ENCODE measurements around the gene USP32.

The USP32 gene

DNA sequence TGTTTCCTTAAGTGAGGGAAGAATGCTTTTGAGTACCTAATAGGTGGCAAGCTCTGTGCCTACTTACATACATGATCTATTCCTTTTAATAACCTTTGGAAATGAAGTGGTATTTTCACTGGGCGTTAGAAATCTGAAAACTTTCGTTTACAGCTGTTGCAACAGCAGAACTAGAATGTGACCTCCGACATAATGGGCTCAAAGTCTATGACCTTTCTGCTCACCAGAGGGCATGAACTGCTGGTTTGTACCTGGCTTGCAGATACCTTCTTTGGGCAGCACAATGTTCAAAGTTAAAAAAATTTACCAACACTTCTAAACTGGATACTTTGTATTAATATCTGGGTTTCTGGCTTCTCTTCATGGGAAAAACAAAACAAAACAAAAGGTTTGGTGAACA is 217.9 kb downstream of the USP32 start:
- TF ChIP-seq, protein P1, sequence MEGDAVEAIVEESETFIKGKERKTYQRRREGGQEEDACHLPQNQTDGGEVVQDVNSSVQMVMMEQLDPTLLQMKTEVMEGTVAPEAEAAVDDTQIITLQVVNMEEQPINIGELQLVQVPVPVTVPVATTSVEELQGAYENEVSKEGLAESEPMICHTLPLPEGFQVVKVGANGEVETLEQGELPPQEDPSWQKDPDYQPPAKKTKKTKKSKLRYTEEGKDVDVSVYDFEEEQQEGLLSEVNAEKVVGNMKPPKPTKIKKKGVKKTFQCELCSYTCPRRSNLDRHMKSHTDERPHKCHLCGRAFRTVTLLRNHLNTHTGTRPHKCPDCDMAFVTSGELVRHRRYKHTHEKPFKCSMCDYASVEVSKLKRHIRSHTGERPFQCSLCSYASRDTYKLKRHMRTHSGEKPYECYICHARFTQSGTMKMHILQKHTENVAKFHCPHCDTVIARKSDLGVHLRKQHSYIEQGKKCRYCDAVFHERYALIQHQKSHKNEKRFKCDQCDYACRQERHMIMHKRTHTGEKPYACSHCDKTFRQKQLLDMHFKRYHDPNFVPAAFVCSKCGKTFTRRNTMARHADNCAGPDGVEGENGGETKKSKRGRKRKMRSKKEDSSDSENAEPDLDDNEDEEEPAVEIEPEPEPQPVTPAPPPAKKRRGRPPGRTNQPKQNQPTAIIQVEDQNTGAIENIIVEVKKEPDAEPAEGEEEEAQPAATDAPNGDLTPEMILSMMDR (IDR thresholded peaks at IDR 0.05; ENCODE audit: control extremely low read depth, extremely low read depth, low read depth, missing control alignments), result no peak
- CTCF ChIA-PET, result interaction anchor here (0.9 kb wide), 1 partner anchor 9 kb away, joined by 3 read pairs; no protein-coding TSS in a partner anchor
- DNase-seq (ENCODE audit: extremely low spot score), result no peak
- POLR2A ChIA-PET, result interaction anchor here (0.6 kb wide), 1 partner anchor 462 kb away, joined by 3 read pairs; no protein-coding TSS in a partner anchor

DNA sequence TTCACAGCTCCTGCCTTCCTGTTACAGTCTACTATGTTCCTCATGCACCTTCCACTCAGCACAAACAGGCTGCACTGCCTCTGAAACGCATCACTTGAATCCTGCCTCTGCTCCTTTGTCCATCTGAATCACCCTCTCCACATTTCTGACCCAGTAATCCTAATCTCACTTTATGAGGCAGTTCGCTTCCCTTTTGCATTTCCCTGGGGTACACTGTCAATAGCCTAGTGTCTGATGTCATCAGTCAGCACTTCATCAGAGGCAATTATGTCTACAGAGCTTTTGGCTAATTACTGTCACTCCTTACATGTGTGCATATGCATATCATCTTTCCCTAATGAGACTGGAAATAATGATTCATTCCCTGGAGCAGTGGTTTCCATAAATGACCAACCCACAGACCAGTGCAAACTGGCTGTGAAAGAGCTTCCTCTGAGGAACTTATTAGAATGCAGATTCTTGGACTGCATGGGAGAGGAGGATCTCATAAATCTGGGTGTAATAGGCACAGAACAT is 218.6 kb downstream of the USP32 start:
- TF ChIP-seq, protein P1 (IDR thresholded peaks at IDR 0.05; ENCODE audit: control extremely low read depth, extremely low read depth, low read depth, missing control alignments), result no peak
- POLR2A ChIA-PET, result interaction anchor here (0.6 kb wide), 1 partner anchor 463 kb away, joined by 3 read pairs; no protein-coding TSS in a partner anchor
- CTCF ChIA-PET, result no interaction called here
- no peak for DNase-seq (ENCODE audit: extremely low spot score)

DNA sequence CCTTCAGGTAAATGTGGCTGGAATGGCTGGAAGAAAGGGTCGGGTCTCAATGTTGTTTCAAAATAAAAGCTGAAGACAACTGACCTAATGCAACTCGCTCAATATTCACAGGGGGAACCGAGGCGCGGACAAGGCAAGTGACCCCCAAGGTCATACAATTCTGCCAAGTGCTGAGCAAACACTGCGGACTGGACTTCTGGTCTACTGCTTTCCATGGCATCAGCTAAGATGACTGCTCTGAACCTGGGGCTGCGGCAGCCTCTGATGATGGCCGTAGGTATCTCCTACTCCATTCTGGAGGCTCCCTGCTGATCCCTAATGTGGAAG is 220.2 kb downstream of the USP32 start:
- ChIA-PET CTCF (interaction anchor here (1.0 to 2.0 kb wide), 4 partner anchors 11 to 32 kb away, joined by 3 to 6 read pairs (median 4); no protein-coding TSS in a partner anchor), POLR2A (no interaction called here)
- TF ChIP-seq, protein P1 (IDR thresholded peaks at IDR 0.05; ENCODE audit: control extremely low read depth, extremely low read depth, low read depth, missing control alignments), result no peak
- no peak for DNase-seq (ENCODE audit: extremely low spot score)

DNA sequence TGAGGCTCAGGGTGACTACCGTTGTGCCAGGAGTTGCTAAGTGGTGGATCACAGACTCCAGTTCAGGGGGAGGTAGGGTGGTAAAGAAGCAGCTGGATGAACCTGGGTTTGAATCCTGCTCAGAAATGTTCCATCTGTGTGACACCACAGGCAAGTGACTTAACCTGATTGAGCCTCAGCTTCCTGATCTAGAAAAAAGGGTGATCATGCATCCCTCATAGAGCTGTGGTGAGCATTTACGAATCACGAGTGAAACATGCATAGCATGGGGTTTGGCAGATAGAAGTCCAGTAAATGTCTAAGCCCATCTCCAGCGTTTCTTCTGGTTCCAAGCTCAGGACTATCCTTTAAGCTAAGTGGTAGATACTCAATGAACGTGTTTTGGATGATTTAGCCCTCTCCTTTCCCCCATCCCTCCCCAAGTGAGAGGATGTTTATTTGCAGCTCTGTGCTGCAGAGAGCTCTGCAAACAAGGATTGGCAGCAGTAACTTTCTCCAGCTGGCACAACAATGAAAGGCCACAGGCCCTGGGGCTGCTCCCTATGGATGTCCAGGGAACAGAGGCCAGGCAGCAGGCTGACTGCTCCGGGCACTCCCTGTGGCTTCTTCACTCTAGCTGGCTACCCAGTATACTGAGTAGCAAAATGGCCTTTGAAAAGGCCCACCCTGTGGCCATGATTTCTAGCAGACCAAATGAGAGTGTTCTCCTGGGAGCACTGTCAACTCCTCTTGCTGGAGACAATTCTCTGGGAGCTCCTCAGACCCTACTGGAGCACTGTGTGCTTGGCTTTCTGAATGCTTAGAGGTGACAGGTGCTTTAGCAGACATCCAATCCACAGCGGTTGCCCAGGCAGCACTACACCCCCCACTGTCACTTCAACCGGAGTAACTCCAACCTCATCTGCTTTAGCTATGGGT is 220.8 kb downstream of the USP32 start:
- TF ChIP-seq, protein P1 (IDR thresholded peaks at IDR 0.05; ENCODE audit: control extremely low read depth, extremely low read depth, low read depth, missing control alignments), result no peak
- CTCF ChIA-PET, result interaction anchor here (0.9 to 2.0 kb wide), 7 partner anchors 10 to 467 kb away, joined by 3 to 6 read pairs (median 3); no protein-coding TSS in a partner anchor
- no peak for DNase-seq (ENCODE audit: extremely low spot score)
- POLR2A ChIA-PET, result no interaction called here

DNA sequence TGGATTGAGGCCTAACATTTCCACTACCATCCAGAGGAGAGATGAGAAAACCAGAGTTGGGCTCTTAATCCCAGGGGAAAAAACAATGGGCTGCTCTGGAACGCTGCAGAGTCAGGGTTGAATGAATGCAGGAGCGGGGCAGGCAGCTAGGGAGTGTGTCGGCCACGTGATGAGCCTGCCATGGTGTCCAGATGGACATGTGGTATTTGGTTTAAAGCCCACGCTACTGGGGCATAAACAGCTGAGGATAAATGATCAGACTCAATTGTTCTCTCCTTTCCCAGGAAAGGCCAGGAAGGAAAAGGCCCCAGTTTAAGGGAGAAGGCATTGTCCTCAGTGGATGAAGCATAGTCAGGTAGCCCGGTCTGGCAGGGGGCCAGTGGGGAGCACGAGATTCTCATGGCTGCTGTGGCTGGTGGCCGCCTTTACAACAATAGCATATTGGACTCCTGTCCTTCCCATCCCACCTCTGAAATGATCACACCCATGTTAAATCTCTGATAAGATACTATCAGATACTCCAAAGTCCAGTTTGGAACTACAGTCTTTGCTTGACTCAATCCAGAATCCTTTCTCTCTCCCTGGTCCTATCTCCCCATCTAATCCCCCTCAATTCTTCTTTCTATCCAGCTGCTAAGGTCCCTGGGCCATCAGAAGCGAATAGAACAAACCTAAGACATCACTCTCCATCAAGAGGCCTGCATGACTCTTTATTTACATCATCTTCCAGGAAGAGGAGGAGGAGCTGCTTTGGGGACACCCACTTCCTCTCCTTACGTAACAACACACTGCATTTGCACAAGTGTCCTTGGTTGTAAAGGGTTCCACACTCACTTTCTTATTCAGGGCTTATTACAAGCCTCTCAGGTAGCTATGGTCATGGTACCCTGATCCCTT is 221.8 kb downstream of the USP32 start:
- ChIA-PET POLR2A (no interaction called here), CTCF (interaction anchor here (0.9 to 2.0 kb wide), 6 partner anchors 11 to 468 kb away, joined by 3 to 6 read pairs (median 4); no protein-coding TSS in a partner anchor)
- DNase-seq (ENCODE audit: extremely low spot score), result no peak
- TF ChIP-seq, protein P1 (IDR thresholded peaks at IDR 0.05; ENCODE audit: control extremely low read depth, extremely low read depth, low read depth, missing control alignments), result no peak

DNA sequence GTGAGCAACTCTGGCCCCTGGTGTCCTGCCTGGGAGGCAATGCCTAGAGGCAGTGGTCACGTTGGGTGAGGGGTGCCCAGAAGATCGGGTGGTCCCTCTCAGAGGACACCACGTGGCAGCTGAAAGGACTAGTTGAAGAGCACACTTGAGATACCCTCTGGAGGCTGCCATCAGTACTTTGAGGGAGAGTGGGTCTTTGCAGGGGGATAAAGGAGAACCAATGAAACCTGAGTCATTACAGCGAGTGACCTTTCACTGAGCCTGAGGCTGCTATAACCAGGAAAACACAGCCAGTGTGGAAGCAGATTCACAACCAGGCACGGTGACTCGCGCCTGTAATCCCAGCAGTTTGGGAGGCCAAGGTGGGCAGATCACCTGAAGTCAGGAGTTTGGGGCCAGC is 223.3 kb downstream of the USP32 start:
- CTCF ChIA-PET, result no interaction called here
- POLR2A ChIA-PET, result no interaction called here
- DNase-seq (ENCODE audit: extremely low spot score), result no peak
- TF ChIP-seq, protein P1 (IDR thresholded peaks at IDR 0.05; ENCODE audit: control extremely low read depth, extremely low read depth, low read depth, missing control alignments), result no peak
